ENCODE data around the gene SETD3.

The SETD3 gene

GRCh38 chr14:99481745-99482099, 1.1 kb upstream of the SETD3 start:
- DNase-seq: peak; percentile 71

DNA sequence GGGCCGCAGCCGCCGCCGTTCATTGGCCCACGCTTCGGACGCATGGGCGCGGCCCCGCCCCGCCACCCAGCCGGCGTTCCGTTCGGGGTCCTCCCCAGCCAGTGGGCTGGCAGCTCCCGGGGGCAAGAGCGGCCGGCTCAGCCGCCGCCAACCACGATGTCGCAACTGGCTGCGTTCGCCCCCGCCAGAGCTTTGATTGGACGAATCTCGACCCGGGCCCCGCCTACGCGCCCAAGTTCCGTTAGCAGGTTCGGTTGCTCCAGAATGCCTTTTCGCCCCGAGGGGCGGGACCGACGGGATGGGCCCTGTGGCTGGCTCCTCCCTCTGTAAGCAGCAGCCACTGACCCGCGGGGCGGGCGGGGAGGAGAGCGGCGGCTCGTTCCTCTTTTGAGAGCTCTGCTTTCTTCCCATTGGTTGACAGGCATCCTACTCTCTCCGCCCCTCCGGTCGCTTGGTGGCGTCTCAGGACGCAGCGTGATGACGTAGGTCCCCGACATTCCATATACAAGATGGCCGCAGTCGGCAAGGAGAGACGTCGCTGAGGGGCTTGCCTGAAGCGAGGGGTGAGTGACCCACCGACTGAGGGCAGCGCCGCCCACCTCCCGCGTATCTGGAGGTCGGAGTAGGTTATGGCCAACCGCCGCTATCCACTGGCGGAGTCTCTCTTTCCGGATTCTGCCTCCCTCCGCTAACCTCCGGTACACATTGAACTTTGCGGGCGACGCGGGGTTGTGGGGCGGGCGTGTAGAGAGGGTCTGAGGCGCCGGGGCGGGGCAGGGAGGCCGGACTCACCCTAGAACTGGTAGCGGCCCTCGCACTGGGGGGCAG, 472 bp upstream of the SETD3 start, which contains the start of gene CCNK:
Gene CCNK (plus strand): TSS at position 493 of the 828 bp plus-strand sequence. CDS start 11,269 bp downstream, outside the sequence.
- DNase-seq: peak; percentile 100

DNA sequence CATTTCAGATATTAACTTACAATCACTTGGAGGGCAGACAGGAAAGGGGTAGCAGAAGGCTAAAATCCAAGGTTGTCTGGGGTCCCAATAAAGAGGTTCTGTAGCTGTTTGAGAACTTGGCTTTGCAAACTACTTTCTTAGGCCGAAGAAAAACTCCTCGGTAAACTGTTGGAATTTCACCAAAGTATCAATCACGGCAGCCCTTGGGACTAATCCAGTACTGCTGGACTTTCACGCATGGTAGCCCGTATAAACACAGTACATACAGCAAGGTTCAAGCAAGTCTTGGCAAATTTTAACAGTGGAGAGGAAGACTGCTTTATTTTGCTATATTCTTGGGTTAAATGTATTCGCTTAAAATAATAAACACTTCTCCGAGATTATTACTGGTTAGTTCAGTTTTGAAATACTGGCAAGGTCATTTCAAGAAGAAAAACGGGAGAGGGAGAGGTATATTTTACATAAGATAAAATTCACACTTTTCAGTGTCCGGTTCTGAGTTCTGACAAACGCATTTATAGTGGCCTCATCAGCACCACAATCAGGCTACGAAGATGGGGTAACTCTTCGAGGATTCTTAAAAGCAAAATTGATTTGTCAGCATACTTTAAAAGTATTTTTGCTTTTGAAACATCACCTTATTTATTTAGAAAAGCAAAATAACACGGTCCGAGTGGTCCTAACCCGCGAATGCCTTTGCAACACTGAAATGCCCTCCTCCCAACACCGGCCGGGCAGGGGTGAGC, 1.3 kb downstream of the SETD3 start:
- peak; percentile 27 for DNase-seq

DNA sequence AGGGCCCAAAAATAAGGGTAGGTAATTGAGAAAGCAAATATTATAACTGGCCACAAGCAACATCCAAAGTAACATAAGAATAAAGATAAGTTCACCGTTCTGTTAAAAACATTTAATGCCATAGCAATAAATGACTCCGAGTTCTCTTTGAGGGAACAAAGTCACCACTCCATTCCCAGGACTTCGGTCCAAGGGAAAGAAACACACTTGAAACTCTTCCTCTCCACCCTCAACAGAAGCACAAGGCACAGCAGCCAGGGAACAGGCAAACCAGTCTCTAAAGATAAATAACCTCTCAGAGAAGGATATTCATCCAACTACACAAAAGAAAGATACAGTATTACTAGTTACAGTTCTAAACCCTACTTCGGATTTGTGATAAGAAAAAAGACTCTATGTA, 2.5 kb downstream of the SETD3 start:
- DNase-seq: no peak

DNA sequence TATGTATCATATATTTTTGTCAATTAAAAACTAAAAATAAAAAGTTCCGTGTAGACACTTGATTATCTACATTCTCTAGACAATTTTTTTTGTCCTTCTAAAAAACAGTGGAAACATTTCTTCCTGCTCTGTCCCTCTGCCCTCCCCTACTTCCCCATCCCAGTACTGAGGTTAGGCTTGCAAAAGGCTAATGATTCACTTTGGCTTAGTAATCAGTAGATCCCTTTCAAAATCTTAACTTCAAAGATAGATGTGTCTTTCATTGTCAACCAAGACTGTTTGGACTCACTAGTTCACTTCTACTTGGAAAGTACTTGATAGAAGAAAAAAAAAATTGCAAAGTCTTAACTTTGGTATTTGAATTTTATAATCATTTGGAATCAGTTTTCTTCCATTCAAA, 3.8 kb downstream of the SETD3 start:
- DNase-seq: no peak

DNA sequence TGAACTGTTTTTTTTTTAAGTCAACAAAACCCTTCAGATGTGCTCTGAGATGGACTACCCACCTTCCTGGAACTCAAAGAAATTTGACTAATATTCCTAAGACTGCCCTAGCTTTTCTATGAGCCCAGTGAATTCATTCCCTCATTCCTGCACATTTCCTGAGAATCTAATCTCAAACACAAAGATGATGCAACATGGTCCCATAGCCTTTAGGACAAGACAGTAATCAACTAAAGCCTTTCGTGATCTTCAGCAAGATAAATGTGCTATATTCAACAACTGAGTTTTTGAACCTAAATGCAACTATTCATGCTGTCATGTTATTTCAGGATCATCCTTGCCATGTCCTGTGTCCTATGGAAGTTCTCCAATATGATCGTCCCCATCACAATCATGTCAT, 5.0 kb downstream of the SETD3 start:
- no peak for DNase-seq

DNA sequence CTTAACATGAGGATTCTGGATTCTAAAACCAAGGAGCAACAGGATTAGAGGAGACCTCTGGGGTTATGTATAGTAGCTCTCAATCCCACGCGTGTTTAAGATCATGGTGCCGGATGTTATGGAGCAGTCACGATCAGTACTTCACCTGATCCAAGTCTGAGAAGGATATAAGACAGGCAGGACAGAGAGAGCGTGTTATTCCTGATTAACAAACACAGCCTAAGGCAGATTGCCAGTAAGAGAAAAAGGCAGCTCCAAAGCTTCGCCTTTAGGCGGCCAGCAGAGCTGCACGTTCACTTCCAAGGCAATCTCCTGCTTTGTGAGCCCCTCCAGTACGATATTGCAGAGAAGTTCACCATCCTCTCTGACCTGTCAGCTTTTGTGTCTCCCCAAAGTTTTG, 5.5 kb downstream of the SETD3 start:
- DNase-seq: no peak

GRCh38 chr14:99473458-99473857, 7.2 kb downstream of the SETD3 start:
- no peak for DNase-seq

DNA sequence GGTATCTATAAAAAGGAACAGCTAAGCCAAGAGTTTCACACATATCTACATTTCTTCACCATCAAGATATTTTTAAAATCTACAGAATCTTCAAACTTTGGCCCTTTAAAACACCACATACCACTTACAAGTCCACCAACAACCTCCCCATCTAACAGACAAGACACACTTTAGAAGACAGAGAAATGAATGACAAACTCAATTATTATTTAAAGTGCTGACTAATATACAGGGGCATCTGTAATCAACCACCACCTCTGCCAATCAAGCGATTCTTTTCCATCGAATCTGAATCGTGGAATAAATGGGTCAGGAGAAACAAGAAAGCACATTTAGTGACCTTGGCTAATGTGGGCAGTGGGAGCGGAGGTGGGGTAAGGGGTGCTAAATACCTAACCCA, 7.7 kb downstream of the SETD3 start:
- no peak for DNase-seq

DNA sequence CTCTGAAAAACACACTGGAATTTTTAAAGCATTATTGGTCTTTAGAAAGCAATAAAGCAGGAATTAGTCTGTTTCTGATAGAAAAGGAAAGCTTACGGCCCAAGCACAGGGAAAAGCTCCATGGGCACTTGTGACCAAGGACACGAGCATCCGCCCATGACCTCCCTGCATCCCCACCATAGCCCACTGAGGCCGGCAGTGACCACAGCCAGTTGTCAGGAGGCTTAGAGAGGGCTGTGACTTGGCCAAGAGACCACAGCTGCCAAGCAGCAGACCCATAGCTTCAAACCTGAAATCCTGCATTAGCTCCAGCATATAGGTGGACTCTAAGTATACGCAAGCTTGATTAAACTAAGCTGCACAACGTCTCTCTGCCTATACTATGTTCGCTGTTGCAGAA, 8.9 kb downstream of the SETD3 start:
- DNase-seq: no peak

DNA sequence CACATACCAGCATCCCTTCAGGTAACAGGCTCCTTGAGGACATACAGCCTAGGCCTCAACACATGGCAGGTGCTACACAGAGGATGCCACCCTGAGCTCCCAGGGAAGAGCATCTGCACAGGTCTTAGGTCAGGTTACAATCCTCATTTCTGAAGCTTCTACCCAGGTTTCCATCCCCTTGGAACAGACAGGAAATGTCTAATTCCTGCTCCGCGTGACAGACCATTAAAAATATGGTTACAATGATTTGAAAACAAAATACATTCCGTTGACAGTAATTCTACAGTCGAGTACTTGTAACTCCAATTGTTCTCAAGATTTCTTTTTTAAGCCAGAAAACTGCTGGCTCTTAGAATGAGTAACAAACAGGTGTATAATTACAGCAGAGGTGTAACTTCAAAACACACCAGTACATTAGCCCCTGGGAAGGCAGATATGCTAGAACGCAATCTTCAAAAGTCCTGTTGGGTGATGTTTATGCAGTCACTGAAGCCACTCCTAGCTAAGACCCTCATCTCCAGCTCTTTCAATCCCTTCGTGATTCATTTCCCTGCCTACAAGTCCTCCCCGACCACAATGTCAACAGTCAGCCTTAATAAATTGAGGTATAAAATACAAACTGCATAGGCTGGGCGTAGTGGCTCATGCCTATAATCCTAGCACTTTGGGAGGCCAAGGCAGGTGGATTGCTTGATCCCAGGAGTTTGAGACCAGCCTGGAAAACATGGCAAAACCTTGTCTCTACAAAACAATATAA, 11.6 kb downstream of the SETD3 start:
- DNase-seq: no peak

DNA sequence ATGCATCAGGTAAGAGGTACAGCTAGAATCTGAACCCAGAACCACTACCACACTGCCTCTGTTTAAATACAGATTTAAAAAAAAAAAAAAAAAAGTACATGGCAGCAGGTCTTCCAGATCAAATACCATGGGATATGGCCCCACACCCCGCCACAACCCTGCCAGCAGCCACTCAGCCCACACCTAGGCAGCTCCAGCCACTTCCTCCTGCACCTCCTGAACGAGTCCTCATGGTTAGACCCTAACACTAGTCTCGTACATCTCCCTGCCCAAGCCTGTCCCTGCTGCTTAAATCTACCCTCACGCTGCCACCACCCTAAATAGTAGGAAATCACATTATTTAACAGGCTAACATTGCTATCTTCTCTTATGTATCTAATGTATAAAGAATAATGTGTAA, 12.6 kb downstream of the SETD3 start:
- no peak for DNase-seq

DNA sequence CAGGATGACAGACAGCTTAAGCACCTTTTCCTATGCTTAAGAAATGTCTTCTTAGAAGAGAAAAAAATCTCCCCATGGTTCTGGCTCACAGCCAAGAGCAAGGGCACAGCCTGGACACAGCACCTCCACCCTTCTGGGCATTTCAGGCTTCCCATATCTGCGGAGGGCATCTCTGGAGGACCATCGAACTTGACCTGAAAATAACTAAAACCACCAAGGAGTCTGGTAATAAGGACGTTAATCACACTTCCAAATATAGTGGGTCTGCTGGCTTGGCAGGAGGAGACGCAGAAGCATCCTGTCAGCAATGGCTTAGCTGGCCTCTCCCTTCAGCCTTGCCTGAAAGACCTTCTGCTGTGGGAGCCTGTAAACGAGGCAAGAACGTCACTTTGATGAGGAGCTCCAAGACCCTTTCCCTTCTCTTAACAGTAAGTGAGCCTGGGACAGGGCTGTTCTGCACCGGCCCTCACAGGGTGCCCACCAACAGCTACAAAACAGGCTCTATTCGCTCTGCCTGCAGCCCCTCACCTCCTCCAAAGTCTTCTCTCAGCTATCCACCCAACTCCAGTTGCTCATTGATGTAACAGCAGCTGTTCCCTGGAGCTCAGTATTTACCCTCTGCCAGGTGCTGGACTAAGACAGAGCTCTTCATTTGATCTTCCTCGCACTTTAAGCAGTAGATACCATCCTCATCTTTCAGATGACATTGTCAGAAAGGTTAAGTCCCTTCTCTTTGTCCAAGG, 13.2 kb downstream of the SETD3 start:
- no peak for DNase-seq

GRCh38 chr14:99466758-99467157, 13.9 kb downstream of the SETD3 start:
- no peak for DNase-seq

DNA sequence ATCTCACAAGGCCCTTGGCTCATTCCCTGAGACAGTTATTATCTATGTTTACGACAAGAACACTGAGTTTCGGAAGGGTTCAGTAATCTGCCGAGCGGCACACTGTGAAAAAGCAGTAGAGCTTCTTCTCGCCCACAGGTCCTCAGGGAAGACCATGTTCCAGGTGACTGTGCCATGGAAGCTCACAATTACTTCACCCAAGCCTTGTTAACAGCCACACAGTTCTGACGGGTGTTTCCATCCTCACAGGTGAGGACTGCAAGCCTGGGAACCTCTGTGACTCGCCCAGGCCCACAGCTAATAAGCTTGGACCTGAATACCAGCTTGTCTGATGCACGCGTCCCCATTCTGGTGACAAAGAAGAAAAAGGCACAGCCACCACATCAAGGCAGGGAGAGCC, 15.4 kb downstream of the SETD3 start:
- DNase-seq: no peak

DNA sequence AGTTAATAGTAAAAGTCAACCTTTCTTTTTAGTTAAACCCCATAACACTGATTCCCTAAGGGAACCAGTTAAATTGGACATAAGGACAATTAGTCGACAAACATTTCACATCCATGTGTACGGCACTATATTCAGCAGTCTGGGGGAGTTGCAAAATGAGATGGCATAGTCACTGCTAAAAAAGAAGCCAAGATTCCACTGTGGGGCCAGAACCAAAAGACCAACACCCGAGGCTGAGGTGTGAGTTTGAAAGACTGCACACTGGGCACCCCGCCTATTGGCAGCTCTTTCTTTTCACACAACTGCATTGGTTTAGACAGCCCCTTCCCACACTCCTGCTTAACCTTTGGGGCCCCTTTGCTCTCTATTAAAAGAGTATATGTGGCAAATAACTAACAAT, 16.7 kb downstream of the SETD3 start:
- DNase-seq: no peak

DNA sequence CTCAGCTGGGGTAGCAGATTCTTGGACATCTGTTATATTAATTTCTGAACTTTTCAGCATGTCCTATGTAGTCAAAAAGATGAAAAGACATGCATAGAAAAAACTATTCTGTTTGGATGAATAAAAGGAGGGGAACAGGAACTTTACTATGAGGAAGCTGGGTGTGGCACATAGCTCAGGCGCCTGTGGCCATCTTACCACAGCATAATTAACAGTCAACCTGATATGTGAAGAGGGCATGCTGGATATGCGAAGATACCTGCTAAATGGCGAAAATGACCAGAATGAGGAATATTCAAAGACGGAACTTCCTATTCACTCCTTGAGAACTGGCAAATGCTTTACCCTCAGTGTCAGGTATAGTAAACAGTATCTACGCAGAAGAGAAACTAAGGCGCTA, 18.4 kb downstream of the SETD3 start:
- DNase-seq: no peak

- no peak for DNase-seq
These were observed 19.1 kb downstream of the SETD3 start for GRCh38 chr14:99461411-99462085.

GRCh38 chr14:99460793-99461192, 19.9 kb downstream of the SETD3 start:
- no peak for DNase-seq

GRCh38 chr14:99459481-99460100, 21.1 kb downstream of the SETD3 start:
- DNase-seq: no peak

DNA sequence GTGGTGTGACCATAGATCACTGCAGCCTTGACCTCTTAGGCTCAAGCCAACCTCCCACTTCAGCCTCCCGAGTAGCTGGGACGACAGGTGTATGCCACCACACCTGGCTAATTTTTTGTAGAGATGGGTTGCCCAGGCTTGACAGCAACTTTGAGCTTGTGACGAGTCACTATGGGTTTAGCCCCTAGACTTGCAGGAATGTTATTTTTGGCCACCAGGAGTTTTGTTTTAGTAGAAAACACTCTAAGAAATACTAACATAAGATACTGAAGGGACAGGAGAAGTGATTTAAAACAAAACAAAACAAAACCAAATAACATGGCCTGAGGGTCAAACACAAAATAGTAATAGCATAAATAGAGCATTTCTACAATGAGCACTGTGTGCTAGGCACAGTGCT, 26.4 kb downstream of the SETD3 start:
- no peak for DNase-seq

- DNase-seq: no peak
These were observed 27.7 kb downstream of the SETD3 start for GRCh38 chr14:99452968-99453367.

All from eye (tissue), 1 donor.